ENCODE measurements around the gene UBR3.
A peak's percentile ranks its signal among the peaks of the same experiment; 100 is the strongest.

The UBR3 gene

GRCh38 chr2:170122883-170123547 lies 295.8 kb downstream of the UBR3 start:
- peak; percentile 11 for DNase-seq

DNA sequence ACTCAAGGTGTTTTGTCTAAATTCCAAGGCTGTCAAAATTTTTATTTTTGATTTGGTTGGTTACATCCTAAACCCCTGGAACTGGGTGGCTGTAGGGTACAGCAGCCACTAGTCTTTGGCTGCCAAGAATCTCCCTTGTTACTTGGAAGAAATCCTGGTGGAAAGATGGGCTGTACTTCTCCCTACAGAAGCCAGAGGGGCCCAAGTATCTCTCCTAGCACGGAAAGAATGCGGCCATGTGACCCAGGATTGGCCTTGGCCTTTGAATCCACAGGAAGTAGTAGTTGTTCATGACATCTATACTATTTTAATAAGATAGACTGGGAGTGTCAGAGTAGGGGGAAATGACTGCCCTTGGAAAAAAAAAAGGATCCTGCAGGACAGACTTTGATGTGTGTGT lies 296.3 kb downstream of the UBR3 start:
- no peak for DNase-seq

- peak; percentile 65 for DNase-seq
Measured at GRCh38 chr2:170126138-170126728, 299.0 kb downstream of the UBR3 start.

Data from RPMI8226 (cell line).